DND-41 (cell line): ENCODE data around the gene SCNN1B.

ENCODE experiments used
- ATAC-seq: fragments of 200-7000 bp; cut with Tn5 transposase; 3 replicates; pipeline ENCODE4 v1.9.1; 2021; ENCODE audit warnings: low read depth; ENCODE audit not compliant: insufficient read depth
- DNase-seq: peaks from one replicate; pipeline ENCODE4 v3.0.0-alpha.2; 2020
- H2AFZ ChIP-seq: 2 replicates; pipeline ENCODE4 v1.6.0; 2012; ENCODE audit warnings: low read depth, low read length
- H3K27ac ChIP-seq: 2 replicates; pipeline ENCODE4 v1.5.1; 2012; ENCODE audit warnings: low read length, inconsistent platforms
- H3K27me3 ChIP-seq: fragments of 200-600 bp; sonication (generic); 2 replicates; pipeline ENCODE4 v1.6.0; 2012; ENCODE audit warnings: low read length, mild to moderate bottlenecking, inconsistent platforms; ENCODE audit not compliant: insufficient read depth, poor library complexity
- H3K36me3 ChIP-seq: 2 replicates; pipeline ENCODE4 v1.5.1; 2012; ENCODE audit warnings: low read length, inconsistent platforms; ENCODE audit not compliant: insufficient read depth
- H3K4me1 ChIP-seq: 2 replicates; pipeline ENCODE4 v1.5.1; 2012; ENCODE audit warnings: mild to moderate bottlenecking, low read length; ENCODE audit not compliant: insufficient read depth
- H3K4me2 ChIP-seq: 2 replicates; pipeline ENCODE4 v1.6.0; 2012; ENCODE audit warnings: mild to moderate bottlenecking, moderate library complexity, low read length, inconsistent platforms; ENCODE audit not compliant: insufficient read depth
- H3K4me3 ChIP-seq, 2 experiments: fragments of 200-600 bp in 1 of 2; shearing (Covaris generic) in 1 of 2; 2 replicates each; pipeline ENCODE4 v1.5.1; 2012 to 2016; ENCODE audit warnings: inconsistent platforms in 2 of 2, low read length in 2 of 2, mild to moderate bottlenecking in 2 of 2, low read depth in 1 of 2, moderate library complexity in 1 of 2
- H3K79me2 ChIP-seq: 2 replicates; pipeline ENCODE4 v1.6.0; 2012; ENCODE audit warnings: low read length, inconsistent platforms; ENCODE audit not compliant: insufficient read depth
- H3K9ac ChIP-seq: 2 replicates; pipeline ENCODE4 v1.6.0; 2012; ENCODE audit warnings: low read depth, mild to moderate bottlenecking, inconsistent platforms, low read length, moderate library complexity
- H3K9me3 ChIP-seq: 2 replicates; pipeline ENCODE4 v1.5.1; 2012; ENCODE audit warnings: low read length, moderate library complexity, mild to moderate bottlenecking, inconsistent platforms; ENCODE audit not compliant: insufficient read depth, severe bottlenecking
- H4K20me1 ChIP-seq: 2 replicates; pipeline ENCODE4 v1.6.0; 2012; ENCODE audit warnings: low read length; ENCODE audit not compliant: insufficient read depth
- CTCF ChIP-seq: IDR thresholded peaks from 2 replicates; pipeline ENCODE4 v1.5.1; 2012; ENCODE audit warnings: borderline replicate concordance, low read length, moderate library complexity, mild to moderate bottlenecking; ENCODE audit not compliant: poor library complexity, severe bottlenecking; ENCODE audit errors: extremely low read depth
- EZH2 ChIP-seq: IDR thresholded peaks from 3 replicates; pipeline ENCODE4 v1.6.1; 2012; ENCODE audit warnings: borderline replicate concordance, low read depth, mild to moderate bottlenecking, moderate library complexity, low read length, inconsistent platforms; ENCODE audit not compliant: severe bottlenecking

SCNN1B gene

GRCh38 chr16:23367988-23368387, 65.9 kb downstream of the SCNN1B start:
- H3K36me3 ChIP-seq, result no peaks in the 10 kb centered on the region
- no peak for DNase-seq
- no peak overlapping the region for H3K27ac ChIP-seq
- H4K20me1 ChIP-seq, result no peaks in the 10 kb centered on the region
- H2AFZ ChIP-seq, result no peak overlapping the region
- H3K4me2 ChIP-seq, result no peak overlapping the region
- H3K4me3 ChIP-seq, result no peak overlapping the region
- 0 out of 2 replicates have a peak, but pooled peaks cover 5% of the 10 kb centered on the region for H3K4me1 ChIP-seq
- TF ChIP-seq EZH2 (no peak), CTCF (no peak)
- H3K9me3 ChIP-seq, result no peaks in the 10 kb centered on the region
- no peaks in the 10 kb centered on the region for H3K27me3 ChIP-seq
- ATAC-seq, result no peak
- no peak overlapping the region for H3K9ac ChIP-seq
- no peaks in the 10 kb centered on the region for H3K79me2 ChIP-seq

- Histone ChIP-seq H3K27ac (no peak overlapping the region), H3K4me2 (no peak overlapping the region), H3K4me1 (0 out of 2 replicates have a peak, but pooled peaks cover 5% of the 10 kb centered on the region), H3K36me3 (no peaks in the 10 kb centered on the region), H2AFZ (no peak overlapping the region), H3K4me3 (no peak overlapping the region), H3K9ac (no peak overlapping the region), H3K79me2 (no peaks in the 10 kb centered on the region), H3K27me3 (no peaks in the 10 kb centered on the region), H4K20me1 (no peaks in the 10 kb centered on the region), H3K9me3 (no peaks in the 10 kb centered on the region)
- no peak for ATAC-seq
- TF ChIP-seq CTCF (no peak), EZH2 (no peak)
- no peak for DNase-seq
These were observed 66.4 kb downstream of the SCNN1B start for GRCh38 chr16:23368469-23368868.

- Histone ChIP-seq H3K4me2 (no peak overlapping the region), H3K4me1 (0 out of 2 replicates have a peak, but pooled peaks cover 5% of the 10 kb centered on the region), H3K27ac (no peak overlapping the region), H4K20me1 (no peaks in the 10 kb centered on the region), H3K4me3 (no peak overlapping the region), H3K79me2 (no peaks in the 10 kb centered on the region), H3K27me3 (no peaks in the 10 kb centered on the region), H3K36me3 (no peaks in the 10 kb centered on the region), H2AFZ (no peak overlapping the region), H3K9ac (no peak overlapping the region), H3K9me3 (no peaks in the 10 kb centered on the region)
- no peak for TF ChIP-seq EZH2
- no peak for TF ChIP-seq CTCF
- no peak for ATAC-seq
- no peak for DNase-seq
These were observed 67.3 kb downstream of the SCNN1B start for GRCh38 chr16:23369416-23369815.

- H3K36me3 ChIP-seq, result no peaks in the 10 kb centered on the region
- no peak overlapping the region for H3K9ac ChIP-seq
- no peak overlapping the region for H2AFZ ChIP-seq
- no peak overlapping the region for H3K4me3 ChIP-seq
- no peak for DNase-seq
- H3K4me2 ChIP-seq, result no peak overlapping the region
- no peaks in the 10 kb centered on the region for H3K4me1 ChIP-seq
- TF ChIP-seq CTCF (peak; percentile 39), EZH2 (no peak)
- no peaks in the 10 kb centered on the region for H3K27me3 ChIP-seq
- H3K79me2 ChIP-seq, result no peaks in the 10 kb centered on the region
- H3K27ac ChIP-seq, result no peak overlapping the region
- no peak for ATAC-seq
- H4K20me1 ChIP-seq, result peaks cover 8% of the 10 kb centered on the region; the same call in 1 of the 2 replicates
- H3K9me3 ChIP-seq, result no peaks in the 10 kb centered on the region
These were observed 69.3 kb downstream of the SCNN1B start for GRCh38 chr16:23371368-23371767.
